SK-N-SH treated with all-trans-retinoic acid at 6 μM for 48 hours (cell line): ENCODE data around the gene GFPT2.

ENCODE experiments used
- ATAC-seq: fragments of 200-7000 bp; cut with Tn5 transposase; 3 replicates; pipeline ENCODE4 v1.9.1; 2020; ENCODE audit warnings: mild to moderate bottlenecking, moderate library complexity
- ARNTL ChIP-seq: fragments of 450-650 bp; formaldehyde crosslinking; IDR thresholded peaks from 2 replicates; pipeline ENCODE4 v1.5.0; 2020; ENCODE audit warnings: low read depth, mild to moderate bottlenecking, moderate library complexity, borderline replicate concordance
- BACH2 ChIP-seq: fragments of 250-450 bp; sonication (Bioruptor Pico); IDR thresholded peaks from 2 replicates; pipeline ENCODE4 v1.9.0; 2021; ENCODE audit warnings: mild to moderate bottlenecking, borderline replicate concordance
- CREB5 ChIP-seq: fragments of 250-450 bp; sonication (Bioruptor Pico); IDR thresholded peaks from 2 replicates; pipeline ENCODE4 v1.5.1; 2020; ENCODE audit warnings: low read depth, mild to moderate bottlenecking, moderate library complexity
- CSDC2 ChIP-seq: fragments of 250-450 bp; sonication (Bioruptor Pico); IDR thresholded peaks from 2 replicates; pipeline ENCODE4 v1.5.0; 2020; ENCODE audit warnings: mild to moderate bottlenecking, moderate library complexity
- GLIS3 ChIP-seq: fragments of 250-450 bp; sonication (Bioruptor Pico); IDR thresholded peaks from 2 replicates; pipeline ENCODE4 v1.5.0; 2020; ENCODE audit warnings: mild to moderate bottlenecking, moderate library complexity
- OSR1 ChIP-seq: fragments of 250-450 bp; sonication (Bioruptor Pico); IDR thresholded peaks from 2 replicates; pipeline ENCODE4 v1.8.0; 2022; ENCODE audit warnings: moderate library complexity, mild to moderate bottlenecking, inconsistent platforms
- PPARA ChIP-seq: fragments of 250-450 bp; sonication (Bioruptor Pico); IDR thresholded peaks from 2 replicates; pipeline ENCODE4 v1.5.0; 2020; ENCODE audit warnings: mild to moderate bottlenecking, borderline replicate concordance
- RARB ChIP-seq: fragments of 250-450 bp; sonication (Bioruptor Pico); IDR thresholded peaks from 2 replicates; pipeline ENCODE4 v1.8.0; 2021; ENCODE audit warnings: mild to moderate bottlenecking, moderate library complexity
- SNAI2 ChIP-seq: fragments of 250-450 bp; sonication (Bioruptor Pico); IDR thresholded peaks from 2 replicates; pipeline ENCODE4 v1.5.0; 2020; ENCODE audit warnings: mild to moderate bottlenecking, moderate library complexity
- TCF4 ChIP-seq: fragments of 250-450 bp; sonication (Bioruptor Pico); IDR thresholded peaks from 2 replicates; pipeline ENCODE4 v1.8.0; 2021; ENCODE audit warnings: mild to moderate bottlenecking, moderate library complexity, borderline replicate concordance
- TOX ChIP-seq: fragments of 250-450 bp; sonication (Bioruptor Pico); IDR thresholded peaks from 2 replicates; pipeline ENCODE4 v1.8.0; 2021; ENCODE audit warnings: mild to moderate bottlenecking, moderate library complexity, borderline replicate concordance
- TSHZ2 ChIP-seq: fragments of 250-450 bp; sonication (Bioruptor Pico); IDR thresholded peaks from 2 replicates; pipeline ENCODE4 v1.5.0; 2020; ENCODE audit warnings: mild to moderate bottlenecking, moderate library complexity
- ZC3H10 ChIP-seq: fragments of 250-450 bp; sonication (Bioruptor Pico); IDR thresholded peaks from 2 replicates; pipeline ENCODE4 v1.5.1; 2021; ENCODE audit warnings: mild to moderate bottlenecking, moderate library complexity
- ZFP30 ChIP-seq: fragments of 450-650 bp; formaldehyde crosslinking; IDR thresholded peaks from 2 replicates; pipeline ENCODE4 v1.5.0; 2022; ENCODE audit warnings: mild to moderate bottlenecking, moderate library complexity
- ZNF565 ChIP-seq: fragments of 450-650 bp; formaldehyde crosslinking; conservative IDR thresholded peaks from 2 replicates; pipeline ENCODE4 v1.5.0; 2020; ENCODE audit warnings: low read depth, mild to moderate bottlenecking, moderate library complexity
- ZNF70 ChIP-seq: fragments of 450-650 bp; formaldehyde crosslinking; IDR thresholded peaks from 2 replicates; pipeline ENCODE4 v1.5.0; 2020; ENCODE audit warnings: mild to moderate bottlenecking, moderate library complexity
- ZNF8 ChIP-seq: fragments of 450-650 bp; formaldehyde crosslinking; IDR thresholded peaks from 2 replicates; pipeline ENCODE4 v1.5.0; 2020; ENCODE audit warnings: mild to moderate bottlenecking, moderate library complexity
- TF ChIP-seq, protein P1 (sequence below): fragments of 250-450 bp; sonication (Bioruptor Pico); IDR thresholded peaks from 2 replicates; pipeline ENCODE4 v1.8.0; 2021; ENCODE audit warnings: low read depth, mild to moderate bottlenecking, moderate library complexity, borderline replicate concordance
- TF ChIP-seq, protein P2 (sequence below): fragments of 250-450 bp; sonication (Bioruptor Pico); IDR thresholded peaks from 2 replicates; pipeline ENCODE4 v1.5.1; 2021; ENCODE audit warnings: mild to moderate bottlenecking, moderate library complexity
- TF ChIP-seq, protein P3 (sequence below): fragments of 250-450 bp; sonication (Bioruptor Pico); IDR thresholded peaks from 2 replicates; pipeline ENCODE4 v1.8.0; 2020; ENCODE audit warnings: mild to moderate bottlenecking, moderate library complexity, borderline replicate concordance

GFPT2 gene

DNA sequence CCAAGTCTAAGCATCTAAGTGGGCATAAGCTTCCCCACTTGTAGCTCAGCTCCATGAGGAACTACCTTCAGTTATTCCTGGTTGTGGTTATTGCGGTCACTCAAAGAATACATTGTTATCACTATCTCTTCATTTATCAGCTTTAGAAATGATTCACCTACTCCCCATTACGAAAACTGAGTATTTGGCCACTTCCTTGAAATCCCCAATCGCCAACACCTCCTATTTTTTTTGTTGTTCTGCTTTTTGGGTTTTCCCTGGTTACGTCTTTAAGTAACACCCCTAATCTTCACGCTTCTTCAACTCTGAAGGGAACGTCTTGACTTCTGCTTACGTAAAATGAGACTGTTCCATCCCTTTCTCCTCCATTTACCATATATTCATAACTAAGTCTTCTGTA, 81.9 kb downstream of the GFPT2 start:
- no peak for ATAC-seq
- TF ChIP-seq ZFP30 (CRISPR knock-in tag), result no peak
- TF ChIP-seq, protein P1, sequence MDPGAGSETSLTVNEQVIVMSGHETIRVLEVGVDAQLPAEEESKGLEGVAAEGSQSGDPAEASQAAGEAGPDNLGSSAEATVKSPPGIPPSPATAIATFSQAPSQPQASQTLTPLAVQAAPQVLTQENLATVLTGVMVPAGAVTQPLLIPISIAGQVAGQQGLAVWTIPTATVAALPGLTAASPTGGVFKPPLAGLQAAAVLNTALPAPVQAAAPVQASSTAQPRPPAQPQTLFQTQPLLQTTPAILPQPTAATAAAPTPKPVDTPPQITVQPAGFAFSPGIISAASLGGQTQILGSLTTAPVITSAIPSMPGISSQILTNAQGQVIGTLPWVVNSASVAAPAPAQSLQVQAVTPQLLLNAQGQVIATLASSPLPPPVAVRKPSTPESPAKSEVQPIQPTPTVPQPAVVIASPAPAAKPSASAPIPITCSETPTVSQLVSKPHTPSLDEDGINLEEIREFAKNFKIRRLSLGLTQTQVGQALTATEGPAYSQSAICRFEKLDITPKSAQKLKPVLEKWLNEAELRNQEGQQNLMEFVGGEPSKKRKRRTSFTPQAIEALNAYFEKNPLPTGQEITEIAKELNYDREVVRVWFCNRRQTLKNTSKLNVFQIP (CRISPR knock-in tag), result no peak
- TF ChIP-seq SNAI2 (CRISPR knock-in tag), result no peak
- TF ChIP-seq, protein P2, sequence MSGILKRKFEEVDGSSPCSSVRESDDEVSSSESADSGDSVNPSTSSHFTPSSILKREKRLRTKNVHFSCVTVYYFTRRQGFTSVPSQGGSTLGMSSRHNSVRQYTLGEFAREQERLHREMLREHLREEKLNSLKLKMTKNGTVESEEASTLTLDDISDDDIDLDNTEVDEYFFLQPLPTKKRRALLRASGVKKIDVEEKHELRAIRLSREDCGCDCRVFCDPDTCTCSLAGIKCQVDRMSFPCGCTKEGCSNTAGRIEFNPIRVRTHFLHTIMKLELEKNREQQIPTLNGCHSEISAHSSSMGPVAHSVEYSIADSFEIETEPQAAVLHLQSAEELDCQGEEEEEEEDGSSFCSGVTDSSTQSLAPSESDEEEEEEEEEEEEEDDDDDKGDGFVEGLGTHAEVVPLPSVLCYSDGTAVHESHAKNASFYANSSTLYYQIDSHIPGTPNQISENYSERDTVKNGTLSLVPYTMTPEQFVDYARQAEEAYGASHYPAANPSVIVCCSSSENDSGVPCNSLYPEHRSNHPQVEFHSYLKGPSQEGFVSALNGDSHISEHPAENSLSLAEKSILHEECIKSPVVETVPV (CRISPR knock-in tag), result no peak
- TF ChIP-seq TOX, result no peak
- TF ChIP-seq CREB5 (CRISPR knock-in tag), result no peak
- TF ChIP-seq GLIS3 (CRISPR knock-in tag), result no peak
- TF ChIP-seq PPARA, result no peak
- no peak for TF ChIP-seq ARNTL
- no peak for TF ChIP-seq BACH2 (CRISPR knock-in tag)
- no peak for TF ChIP-seq ZNF70
- no peak for TF ChIP-seq ZNF565
- no peak for TF ChIP-seq CSDC2
- no peak for TF ChIP-seq ZC3H10 (CRISPR knock-in tag)
- TF ChIP-seq ZNF8 (CRISPR knock-in tag), result no peak
- no peak for TF ChIP-seq TSHZ2 (CRISPR knock-in tag)
- TF ChIP-seq RARB (CRISPR knock-in tag), result no peak

DNA sequence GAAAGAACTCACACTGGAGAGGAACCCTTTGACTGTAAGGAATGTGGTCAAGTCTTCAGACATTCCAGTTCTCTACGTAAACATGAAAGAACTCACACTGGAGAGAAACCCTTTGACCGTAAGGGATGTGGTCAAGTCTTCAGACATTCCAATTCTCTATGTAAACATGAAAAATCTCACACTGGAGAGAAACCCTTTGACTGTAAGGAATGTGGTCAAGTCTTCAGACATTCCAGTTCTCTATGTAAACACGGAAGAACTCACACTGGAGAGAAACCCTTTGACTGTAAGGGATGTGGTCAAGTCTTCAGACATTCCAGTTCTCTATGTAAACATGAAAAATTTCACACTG, 93.9 kb downstream of the GFPT2 start:
- no peak for ATAC-seq
- TF ChIP-seq OSR1 (CRISPR knock-in tag) (no peak), ZNF70 (no peak), RARB (CRISPR knock-in tag) (no peak), ZC3H10 (CRISPR knock-in tag) (no peak), BACH2 (CRISPR knock-in tag) (no peak), TCF4 (no peak), PPARA (no peak), ZNF8 (CRISPR knock-in tag) (no peak), SNAI2 (CRISPR knock-in tag) (no peak)
- TF ChIP-seq, protein P1 (CRISPR knock-in tag), result no peak
- TF ChIP-seq, protein P3, sequence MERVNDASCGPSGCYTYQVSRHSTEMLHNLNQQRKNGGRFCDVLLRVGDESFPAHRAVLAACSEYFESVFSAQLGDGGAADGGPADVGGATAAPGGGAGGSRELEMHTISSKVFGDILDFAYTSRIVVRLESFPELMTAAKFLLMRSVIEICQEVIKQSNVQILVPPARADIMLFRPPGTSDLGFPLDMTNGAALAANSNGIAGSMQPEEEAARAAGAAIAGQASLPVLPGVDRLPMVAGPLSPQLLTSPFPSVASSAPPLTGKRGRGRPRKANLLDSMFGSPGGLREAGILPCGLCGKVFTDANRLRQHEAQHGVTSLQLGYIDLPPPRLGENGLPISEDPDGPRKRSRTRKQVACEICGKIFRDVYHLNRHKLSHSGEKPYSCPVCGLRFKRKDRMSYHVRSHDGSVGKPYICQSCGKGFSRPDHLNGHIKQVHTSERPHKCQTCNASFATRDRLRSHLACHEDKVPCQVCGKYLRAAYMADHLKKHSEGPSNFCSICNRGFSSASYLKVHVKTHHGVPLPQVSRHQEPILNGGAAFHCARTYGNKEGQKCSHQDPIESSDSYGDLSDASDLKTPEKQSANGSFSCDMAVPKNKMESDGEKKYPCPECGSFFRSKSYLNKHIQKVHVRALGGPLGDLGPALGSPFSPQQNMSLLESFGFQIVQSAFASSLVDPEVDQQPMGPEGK, result no peak
- TF ChIP-seq, protein P2 (CRISPR knock-in tag), result no peak
